ENCODE results near the gene SPTBN4. TPM values are rescaled to one million over a fixed set of nuclear protein-coding genes. Genes with fewer than 3 reads are reported as not detected.

The SPTBN4 gene
- total and polyA plus RNA-seq, 10 of the 15 experiments (the other 5 are each of a cell fraction or from before 2014, with no cell fraction given) = 0.04 to 1.1 (median 0.34) TPM; not detected in 1

- SMC1A ChIA-PET (ENCODE audit: uncharacterized antibody, unreplicated experiment) = interaction anchor here (1.0 to 1.6 kb wide), 4 partner anchors 9 to 19 kb away, joined by 3 to 6 read pairs (median 6); partner anchors contain the start of gene SERTAD3
- WGBS (ENCODE audit: insufficient coverage, insufficient replicate concordance, low lambda C conversion rate, missing lambda C conversion rate) = 2% methylated on average over 26 of the region's 28 CpGs
- peak; percentile 84 for FAIRE-seq
- Histone ChIP-seq H3K4me2 (ENCODE audit: control insufficient read depth, insufficient read depth) (peak overlapping the region; percentile 75), H2AFZ (ENCODE audit: control insufficient read depth, low read depth, low read length) (peak overlapping the region; percentile 49), H3K4me1 (ENCODE audit: control insufficient read depth, insufficient read depth, low read length) (no peaks in the 10 kb centered on the region), H3K9ac (ENCODE audit: control insufficient read depth, insufficient read depth, low read length) (peak overlapping the region; percentile 74), H4K20me1 (ENCODE audit: control insufficient read depth, insufficient read depth) (no peaks in the 10 kb centered on the region), H3K27ac (ENCODE audit: control insufficient read depth, insufficient read depth) (peak overlapping the region; percentile 84), H3K27me3 (replicated peaks in 1 of 2; ENCODE audit: control insufficient read depth in 2 of 2, insufficient read depth in 2 of 2, low read length in 1 of 2) (no peaks in the 10 kb centered on the region), H3K4me3 (peak overlapping the region; percentile 97), H3K79me2 (ENCODE audit: control insufficient read depth, insufficient read depth, low read length) (peaks cover 27% of the 10 kb centered on the region), H3K36me3 (ENCODE audit: control insufficient read depth in 2 of 2, insufficient read depth in 2 of 2, low read length in 1 of 2) (peaks cover 0 to 6% of the 10 kb centered on the region in 2 experiments; a peak in 2 of 4 replicates), H3K9me3 (replicated peaks; ENCODE audit: control insufficient read depth, insufficient read depth, low read length) (no peaks in the 10 kb centered on the region)
- CTCF ChIA-PET = interaction anchor here (1.1 to 7.1 kb wide), 8 partner anchors 10 to 181 kb away, joined by 3 to 67 read pairs (median 6); partner anchors contain the start of gene BLVRB
- TF ChIP-seq MEF2A (IDR thresholded peaks at IDR 0.05; ENCODE audit: insufficient read depth, low read depth, low read length) = no peak
- no peak for TF ChIP-seq ATF2 (IDR thresholded peaks at IDR 0.05; ENCODE audit: low read length)
- TF ChIP-seq EED (IDR thresholded peaks at IDR 0.05; ENCODE audit: low read depth) = peak; percentile 48
- no peak for TF ChIP-seq IRF4 (IDR thresholded peaks at IDR 0.05; ENCODE audit: low read depth, low read length)
- peak; percentile 40; the same call in 1 of the 2 replicates for TF ChIP-seq RELB (IDR thresholded peaks at IDR 0.05; ENCODE audit: low read depth)
- TF ChIP-seq MTA2 (IDR thresholded peaks at IDR 0.05; ENCODE audit: low read depth) = peak; percentile 29; the same call in 1 of the 2 replicates
- peak; percentile 64 for TF ChIP-seq RUNX3 (IDR thresholded peaks at IDR 0.05; ENCODE audit: low read length)
- TF ChIP-seq POLR2AphosphoS5 (IDR thresholded peaks at IDR 0.05; ENCODE audit: low read length) = peak; percentile 20; the same call in 1 of the 2 replicates
- peak; percentile 65; the same call in 1 of the 2 replicates for TF ChIP-seq NBN (IDR thresholded peaks at IDR 0.05)
- TF ChIP-seq, protein P1, sequence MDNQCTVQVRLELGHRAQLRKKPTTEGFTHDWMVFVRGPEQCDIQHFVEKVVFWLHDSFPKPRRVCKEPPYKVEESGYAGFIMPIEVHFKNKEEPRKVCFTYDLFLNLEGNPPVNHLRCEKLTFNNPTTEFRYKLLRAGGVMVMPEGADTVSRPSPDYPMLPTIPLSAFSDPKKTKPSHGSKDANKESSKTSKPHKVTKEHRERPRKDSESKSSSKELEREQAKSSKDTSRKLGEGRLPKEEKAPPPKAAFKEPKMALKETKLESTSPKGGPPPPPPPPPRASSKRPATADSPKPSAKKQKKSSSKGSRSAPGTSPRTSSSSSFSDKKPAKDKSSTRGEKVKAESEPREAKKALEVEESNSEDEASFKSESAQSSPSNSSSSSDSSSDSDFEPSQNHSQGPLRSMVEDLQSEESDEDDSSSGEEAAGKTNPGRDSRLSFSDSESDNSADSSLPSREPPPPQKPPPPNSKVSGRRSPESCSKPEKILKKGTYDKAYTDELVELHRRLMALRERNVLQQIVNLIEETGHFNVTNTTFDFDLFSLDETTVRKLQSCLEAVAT (IDR thresholded peaks at IDR 0.05) = peak; percentile 49
- TF ChIP-seq LARP7 (IDR thresholded peaks at IDR 0.05) = no peak
- peak; percentile 76; the same call in 1 of the 2 replicates for TF ChIP-seq HDGF (IDR thresholded peaks at IDR 0.05)
- TF ChIP-seq SMAD1 (IDR thresholded peaks at IDR 0.05; ENCODE audit: low read depth, partially characterized antibody) = peak; percentile 40
- TF ChIP-seq, protein P2, sequence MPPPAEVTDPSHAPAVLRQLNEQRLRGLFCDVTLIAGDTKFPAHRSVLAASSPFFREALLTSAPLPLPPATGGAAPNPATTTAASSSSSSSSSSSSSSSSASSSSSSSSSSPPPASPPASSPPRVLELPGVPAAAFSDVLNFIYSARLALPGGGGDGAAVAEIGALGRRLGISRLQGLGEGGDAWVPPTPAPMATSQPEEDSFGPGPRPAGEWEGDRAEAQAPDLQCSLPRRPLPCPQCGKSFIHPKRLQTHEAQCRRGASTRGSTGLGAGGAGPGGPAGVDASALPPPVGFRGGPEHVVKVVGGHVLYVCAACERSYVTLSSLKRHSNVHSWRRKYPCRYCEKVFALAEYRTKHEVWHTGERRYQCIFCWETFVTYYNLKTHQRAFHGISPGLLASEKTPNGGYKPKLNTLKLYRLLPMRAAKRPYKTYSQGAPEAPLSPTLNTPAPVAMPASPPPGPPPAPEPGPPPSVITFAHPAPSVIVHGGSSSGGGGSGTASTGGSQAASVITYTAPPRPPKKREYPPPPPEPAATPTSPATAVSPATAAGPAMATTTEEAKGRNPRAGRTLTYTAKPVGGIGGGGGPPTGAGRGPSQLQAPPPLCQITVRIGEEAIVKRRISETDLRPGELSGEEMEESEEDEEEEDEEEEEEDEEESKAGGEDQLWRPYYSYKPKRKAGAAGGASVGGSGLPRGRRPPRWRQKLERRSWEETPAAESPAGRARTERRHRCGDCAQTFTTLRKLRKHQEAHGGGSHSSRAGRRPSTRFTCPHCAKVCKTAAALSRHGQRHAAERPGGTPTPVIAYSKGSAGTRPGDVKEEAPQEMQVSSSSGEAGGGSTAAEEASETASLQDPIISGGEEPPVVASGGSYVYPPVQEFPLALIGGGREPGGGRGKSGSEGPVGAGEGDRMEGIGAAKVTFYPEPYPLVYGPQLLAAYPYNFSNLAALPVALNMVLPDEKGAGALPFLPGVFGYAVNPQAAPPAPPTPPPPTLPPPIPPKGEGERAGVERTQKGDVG (CRISPR knock-in tag; IDR thresholded peaks at IDR 0.05) = no peak
- TF ChIP-seq SP1 (IDR thresholded peaks at IDR 0.05; ENCODE audit: low read depth, low read length) = no peak
- BruUV-seq (replicated peaks) = no TSS peak
- no peak for DNase-seq (ENCODE audit: low read depth, low spot score)
- ATAC-seq = no peak
- intact Hi-C loops (cut with micrococcal nuclease; ENCODE audit: unreplicated experiment) = loop anchor here (1.0 kb wide), 1 partner anchor 19 kb away; the partner anchor contains the start of gene SERTAD3
- in situ Hi-C loops (cut with MboI) = no loop called here
- RAD21 ChIA-PET (ENCODE audit: unreplicated experiment) = interaction anchor here (0.7 to 1.8 kb wide), 5 partner anchors 11 to 120 kb away, joined by 3 to 9 read pairs (median 4); partner anchors contain the start of genes PLD3 and SERTAD3
- POLR2A ChIA-PET = interaction anchor here (0.7 to 5.5 kb wide), 8 partner anchors 9 to 68 kb away, joined by 3 to 55 read pairs (median 4); partner anchors contain the start of gene SERTAD3
Observed at GRCh38 chr19:40424637-40425449, 42.0 kb upstream of the SPTBN4 start.
